ENCODE data around the gene SDR39U1. TPM values are rescaled to one million over a fixed set of nuclear protein-coding genes. Genes with fewer than 3 reads are reported as not detected.

SDR39U1 gene
- total RNA-seq, 1 donor from 2014 or later: 68.2 TPM

- Mint-ChIP-seq H3K4me3 (ENCODE audit: low read depth) (no peak overlapping the region), H3K4me1 (ENCODE audit: low read depth) (peaks cover 15% of the 10 kb centered on the region), H3K9me3 (ENCODE audit: low read depth) (no peaks in the 10 kb centered on the region), H3K27me3 (no peaks in the 10 kb centered on the region), H3K36me3 (ENCODE audit: insufficient read depth) (peaks cover 3% of the 10 kb centered on the region), H3K27ac (no peak overlapping the region)
- no peak for DNase-seq (ENCODE audit: low spot score, unreplicated experiment)
- no peak for TF ChIP-seq CTCF (IDR thresholded peaks at IDR 0.05; ENCODE audit: unreplicated experiment)
These were observed 36.2 kb downstream of the SDR39U1 start for GRCh38 chr14:24406416-24406815.

- Mint-ChIP-seq H3K9me3 (ENCODE audit: low read depth) (no peaks in the 10 kb centered on the region), H3K27ac (no peak overlapping the region), H3K4me3 (ENCODE audit: low read depth) (no peak overlapping the region), H3K36me3 (ENCODE audit: insufficient read depth) (peaks cover 2% of the 10 kb centered on the region), H3K4me1 (ENCODE audit: low read depth) (peaks cover 21% of the 10 kb centered on the region), H3K27me3 (no peaks in the 10 kb centered on the region)
- no peak for TF ChIP-seq CTCF (IDR thresholded peaks at IDR 0.05; ENCODE audit: unreplicated experiment)
- no peak for DNase-seq (ENCODE audit: low spot score, unreplicated experiment)
These were observed 37.8 kb downstream of the SDR39U1 start for GRCh38 chr14:24404814-24405213.

GRCh38 chr14:24403294-24403998 lies 39.1 kb downstream of the SDR39U1 start:
- no peak overlapping the region for H3K4me3 Mint-ChIP-seq (ENCODE audit: low read depth)
- no peak overlapping the region for H3K27ac Mint-ChIP-seq
- H3K4me1 Mint-ChIP-seq (ENCODE audit: low read depth): peaks cover 26% of the 10 kb centered on the region

GRCh38 chr14:24401810-24402702 lies 40.5 kb downstream of the SDR39U1 start:
- no peak for DNase-seq (ENCODE audit: low spot score, unreplicated experiment)
- H3K27me3 Mint-ChIP-seq: no peaks in the 10 kb centered on the region
- H3K4me1 Mint-ChIP-seq (ENCODE audit: low read depth): peaks cover 26% of the 10 kb centered on the region
- H3K27ac Mint-ChIP-seq: no peak overlapping the region
- H3K4me3 Mint-ChIP-seq (ENCODE audit: low read depth): no peak overlapping the region
- no peaks in the 10 kb centered on the region for H3K9me3 Mint-ChIP-seq (ENCODE audit: low read depth)
- no peak for TF ChIP-seq CTCF (IDR thresholded peaks at IDR 0.05; ENCODE audit: unreplicated experiment)
- peaks cover 2% of the 10 kb centered on the region for H3K36me3 Mint-ChIP-seq (ENCODE audit: insufficient read depth)

More at GRCh38 chr14:24403294-24403998, 39.1 kb downstream of the SDR39U1 start:
- Mint-ChIP-seq H3K9me3 (ENCODE audit: low read depth) (no peaks in the 10 kb centered on the region), H3K27me3 (no peaks in the 10 kb centered on the region), H3K36me3 (ENCODE audit: insufficient read depth) (peaks cover 2% of the 10 kb centered on the region)
- TF ChIP-seq CTCF (IDR thresholded peaks at IDR 0.05; ENCODE audit: unreplicated experiment): no peak
- DNase-seq (ENCODE audit: low spot score, unreplicated experiment): no peak

- Mint-ChIP-seq H3K27me3 (peaks cover 7% of the 10 kb centered on the region), H3K9me3 (ENCODE audit: low read depth) (no peaks in the 10 kb centered on the region), H3K27ac (no peak overlapping the region), H3K36me3 (ENCODE audit: insufficient read depth) (no peaks in the 10 kb centered on the region), H3K4me1 (ENCODE audit: low read depth) (peaks cover 26% of the 10 kb centered on the region), H3K4me3 (ENCODE audit: low read depth) (peak overlapping the region; percentile 88)
- DNase-seq (ENCODE audit: low spot score, unreplicated experiment): no peak
- TF ChIP-seq CTCF (IDR thresholded peaks at IDR 0.05; ENCODE audit: unreplicated experiment): no peak
These were observed 42.4 kb downstream of the SDR39U1 start for GRCh38 chr14:24399999-24400718.

All from progenitor cell of endocrine pancreas (in vitro differentiated cells).